K562 (cell line): ENCODE measurements around the gene KLF1. TPM values are rescaled to one million over a fixed set of nuclear protein-coding genes. Genes with fewer than 3 reads are reported as not detected.

Experiments used
- ATAC-seq: fragments of 200-7000 bp; cut with Tn5 transposase; 3 replicates; pipeline ENCODE4 v1.9.1; 2020; ENCODE audit warnings: moderate library complexity
- BruUV-seq: library from RNA; stranded (reverse); fragments of 400-500 nt; replicated peaks from 2 replicates; lab custom pipeline; 2021; lab: Mats Ljungman, UMichigan
- CTCF ChIA-PET: fragments of 300-600 bp; formaldehyde crosslinking; extraction: SDS; loops from one replicate; lab custom pipeline; 2021; ENCODE audit warnings: low intra/inter-chr PET ratio; lab: Yijun Ruan, JAX
- POLR2A ChIA-PET: fragments of 300-600, 350-650 bp; sonication (Branson Sonifier 250); formaldehyde crosslinking; extraction: SDS; loops from one replicate; lab custom pipeline; 2021; ENCODE audit warnings: antibody characterized with exemption, inconsistent platforms; lab: Yijun Ruan, JAX
- DNase-seq, 4 experiments: peaks; one replicate each; pipeline versions ENCODE4 v3.0.0 to v3.0.0-alpha.2; 2011 to 2018; ENCODE audit warnings: low spot score in 3 of 4, mixed read lengths in 3 of 4; ENCODE audit errors: extremely low read depth in 1 of 4
- FAIRE-seq: peaks from 2 replicates; lab custom pipeline; 2011; peaks lifted over from hg19 to GRCh38; lab: Jason Lieb, UNC
- H2AFZ ChIP-seq: 2 replicates; pipeline ENCODE4 v1.6.0; 2011; ENCODE audit warnings: low read depth, low read length, control low read depth, inconsistent platforms
- H3K27ac ChIP-seq: fragments of 200-600 bp; 3 replicates; pipeline ENCODE4 v1.8.0; 2011; ENCODE audit warnings: low read depth, mild to moderate bottlenecking, control low read depth, inconsistent platforms, low read length, moderate library complexity, mixed read lengths; ENCODE audit errors: extremely low read depth
- H3K27me3 ChIP-seq, 2 experiments: fragments of 300-600 bp in 1 of 2; 2 replicates in 1 of 2; 3 replicates in 1 of 2; pipeline versions ENCODE4 v1.6.0 to v1.8.0; 2011; ENCODE audit warnings: inconsistent platforms in 2 of 2, low read length in 2 of 2, mild to moderate bottlenecking in 1 of 2, mixed read lengths in 1 of 2, moderate library complexity in 1 of 2; ENCODE audit not compliant: control insufficient read depth in 2 of 2, insufficient read depth in 2 of 2
- H3K36me3 ChIP-seq: fragments of 300-600 bp; 3 replicates; pipeline ENCODE4 v1.8.0; 2011; ENCODE audit warnings: mild to moderate bottlenecking, low read length, inconsistent platforms; ENCODE audit not compliant: control insufficient read depth, insufficient read depth
- H3K4me1 ChIP-seq, 2 experiments: fragments of 200-600 bp in 1 of 2; replicated peaks in 1 of 2; 2 replicates in 1 of 2; 3 replicates in 1 of 2; pipeline versions ENCODE4 v1.5.1 to v1.8.0; 2011; ENCODE audit warnings: inconsistent platforms in 2 of 2, low read length in 2 of 2, mild to moderate bottlenecking in 1 of 2, mixed read lengths in 1 of 2, moderate library complexity in 1 of 2; ENCODE audit not compliant: control insufficient read depth in 2 of 2, insufficient read depth in 2 of 2
- H3K4me2 ChIP-seq: 2 replicates; pipeline ENCODE4 v1.6.1; 2011; ENCODE audit warnings: low read length, control low read depth, inconsistent platforms, mixed read lengths; ENCODE audit not compliant: insufficient read depth
- H3K4me3 ChIP-seq: fragments of 200-600 bp; sonication (generic), shearing (Covaris generic); 2 replicates; pipeline ENCODE4 v1.5.1; 2016; ENCODE audit warnings: control low read depth, inconsistent platforms
- H3K79me2 ChIP-seq: fragments of 200-600 bp; 3 replicates; pipeline ENCODE4 v1.8.0; 2011; ENCODE audit warnings: low read length, inconsistent platforms; ENCODE audit not compliant: control insufficient read depth, insufficient read depth
- H3K9ac ChIP-seq, 2 experiments: 2 replicates each; pipeline versions ENCODE4 v1.6.0 to v1.6.1; 2011; ENCODE audit warnings: low read depth in 2 of 2, low read length in 2 of 2, control low read depth in 1 of 2, inconsistent platforms in 1 of 2, mild to moderate bottlenecking in 1 of 2, mixed read lengths in 1 of 2; ENCODE audit not compliant: insufficient read depth in 1 of 2
- H3K9me1 ChIP-seq: one replicate; pipeline ENCODE4 v1.6.0; 2011; ENCODE audit warnings: inconsistent platforms, mild to moderate bottlenecking, low read length, moderate library complexity; ENCODE audit not compliant: control insufficient read depth, insufficient read depth
- H3K9me3 ChIP-seq: replicated peaks from 2 replicates; pipeline ENCODE4 v1.5.1; 2011; ENCODE audit warnings: low read depth, low read length, inconsistent platforms; ENCODE audit not compliant: control insufficient read depth, insufficient read depth
- H4K20me1 ChIP-seq: replicated peaks from 2 replicates; pipeline ENCODE4 v1.6.1; 2011; ENCODE audit warnings: low read length, inconsistent platforms, mixed read lengths; ENCODE audit not compliant: control insufficient read depth, insufficient read depth
- CHD4 ChIP-seq: fragments of 200-600 bp; sonication (generic); IDR thresholded peaks from 3 replicates; pipeline ENCODE4 v1.6.1; 2012; ENCODE audit warnings: low read depth, mild to moderate bottlenecking, mixed read lengths, low read length, inconsistent platforms; ENCODE audit not compliant: insufficient read depth, insufficient replicate concordance, poor library complexity, severe bottlenecking
- CXXC5 ChIP-seq: fragments of 250-450 bp; sonication (Bioruptor Pico); IDR thresholded peaks from 2 replicates; pipeline ENCODE4 v1.8.0; 2022; ENCODE audit warnings: inconsistent platforms, mild to moderate bottlenecking, moderate library complexity
- HNRNPL ChIP-seq: fragments of 200-400 bp; formaldehyde crosslinking; IDR thresholded peaks from 2 replicates; pipeline ENCODE4 v1.6.1; 2017; ENCODE audit warnings: low read depth, mild to moderate bottlenecking, low read length
- MED1 ChIP-seq: sonication (generic); formaldehyde crosslinking; IDR thresholded peaks from 2 replicates; pipeline ENCODE4 v1.8.1; 2023; ENCODE audit warnings: missing genetic modification reagents, borderline replicate concordance
- RBBP5 ChIP-seq: fragments of 200-600 bp; sonication (generic); IDR thresholded peaks from 2 replicates; pipeline ENCODE4 v1.6.1; 2012; ENCODE audit warnings: borderline replicate concordance, mild to moderate bottlenecking, low read length, control low read depth, inconsistent platforms; ENCODE audit not compliant: insufficient read depth, poor library complexity, severe bottlenecking
- RBM14 ChIP-seq: fragments of 200-400 bp; formaldehyde crosslinking; IDR thresholded peaks from 2 replicates; pipeline ENCODE4 v1.6.1; 2018; ENCODE audit warnings: low read depth, mild to moderate bottlenecking, low read length, moderate library complexity, borderline replicate concordance; ENCODE audit not compliant: insufficient read depth
- SIX5 ChIP-seq, 2 experiments: IDR thresholded peaks; 2 replicates each; pipeline ENCODE4 v1.6.1; 2011; ENCODE audit warnings: low read length in 2 of 2, borderline replicate concordance in 1 of 2, low read depth in 1 of 2, mild to moderate bottlenecking in 1 of 2, moderate library complexity in 1 of 2; ENCODE audit not compliant: insufficient read depth in 1 of 2
- THRAP3 ChIP-seq: fragments of 450-650 bp; IDR thresholded peaks from 2 replicates; pipeline ENCODE4 v1.6.1; 2016; ENCODE audit warnings: mild to moderate bottlenecking, inconsistent platforms, borderline replicate concordance
- ZBTB17 ChIP-seq: fragments of 450-650 bp; formaldehyde crosslinking; IDR thresholded peaks from 2 replicates; pipeline ENCODE4 v1.4.0; 2020; ENCODE audit warnings: mild to moderate bottlenecking
- ZBTB7A ChIP-seq: IDR thresholded peaks from 2 replicates; pipeline ENCODE4 v1.6.1; 2011; ENCODE audit warnings: low read depth, mild to moderate bottlenecking, low read length, moderate library complexity, borderline replicate concordance; ENCODE audit not compliant: control insufficient read depth
- ZNF24 ChIP-seq: fragments of 450-650 bp; IDR thresholded peaks from 2 replicates; pipeline ENCODE4 v1.6.1; 2016
- ZNF586 ChIP-seq: fragments of 450-650 bp; formaldehyde crosslinking; conservative IDR thresholded peaks from 2 replicates; pipeline ENCODE4 v1.4.0; 2020; ENCODE audit warnings: mild to moderate bottlenecking, moderate library complexity
- WGBS: fragments of 100-300 bp; shearing (Covaris generic); methylation state at CpG from one replicate; pipeline ENCODE4 v1.1.6; 2016; ENCODE audit warnings: low coverage, mixed read lengths; ENCODE audit not compliant: insufficient coverage; ENCODE audit errors: missing lambda C conversion rate; 5-methylcytosine and 5-hydroxymethylcytosine counted together
- in situ Hi-C: fragments of 300-500 bp; cut with MboI; formaldehyde crosslinking; loops from 4 replicates; pipeline ENCODE4 v1.15.0; 2018; ENCODE audit warnings: inconsistent platforms, mixed read lengths
- intact Hi-C: fragments of 100-400 bp; cut with micrococcal nuclease; formaldehyde crosslinking; loops from 2 replicates; pipeline ENCODE4 v1.14.2; 2022
- polyA plus RNA-seq, 8 experiments: library from polyadenylated mRNA; depleted of rRNA in 4 of 8; stranded (reverse) in 5 of 8; unstranded in 3 of 8; fragments of >200 nt; fragmentation: Nextera tagmentation in 2 of 8; fragmentation: Illumina TruSeq in 1 of 8; extraction: Ambion mirVana in 2 of 8; extraction: Trizol in 1 of 8; gene quantifications; 2 replicates each; pipeline versions ENCODE4 v1.2.1 to v1.2.3, GENCODE V29; 2011 to 2014; ENCODE audit warnings: inconsistent platforms in 1 of 8, missing spikeins in 1 of 8
- total RNA-seq, 7 experiments: library from RNA; depleted of rRNA in 6 of 7; stranded (reverse); fragments of >200 nt in 6 of 7; fragmentation: Illumina TruSeq in 2 of 7; extraction: Trizol in 2 of 7; gene quantifications; 2 replicates each; pipeline versions ENCODE4 v1.2.1 to v1.2.3, GENCODE V29; 2011 to 2021; ENCODE audit warnings: low replicate concordance in 1 of 7
- TF ChIP-seq, protein P1 (sequence below): sonication (generic); formaldehyde crosslinking; IDR thresholded peaks from 2 replicates; pipeline ENCODE4 v1.8.0; 2022; ENCODE audit warnings: mild to moderate bottlenecking, missing genetic modification reagents
- TF ChIP-seq, protein P2 (sequence below): sonication (generic); formaldehyde crosslinking; IDR thresholded peaks from 2 replicates; pipeline ENCODE4 v1.8.1; 2023; ENCODE audit warnings: mild to moderate bottlenecking, missing genetic modification reagents
- TF ChIP-seq, protein P3 (sequence below): sonication (generic); formaldehyde crosslinking; IDR thresholded peaks from 2 replicates; pipeline ENCODE4 v1.8.0; 2022; ENCODE audit warnings: missing genetic modification reagents, mild to moderate bottlenecking, borderline replicate concordance

KLF1 gene
- total and polyA plus RNA-seq, 9 of the 15 experiments (the other 6 are each of a cell fraction or from before 2014, with no cell fraction given) = 8.4 to 163 (median 47.3) TPM

DNA sequence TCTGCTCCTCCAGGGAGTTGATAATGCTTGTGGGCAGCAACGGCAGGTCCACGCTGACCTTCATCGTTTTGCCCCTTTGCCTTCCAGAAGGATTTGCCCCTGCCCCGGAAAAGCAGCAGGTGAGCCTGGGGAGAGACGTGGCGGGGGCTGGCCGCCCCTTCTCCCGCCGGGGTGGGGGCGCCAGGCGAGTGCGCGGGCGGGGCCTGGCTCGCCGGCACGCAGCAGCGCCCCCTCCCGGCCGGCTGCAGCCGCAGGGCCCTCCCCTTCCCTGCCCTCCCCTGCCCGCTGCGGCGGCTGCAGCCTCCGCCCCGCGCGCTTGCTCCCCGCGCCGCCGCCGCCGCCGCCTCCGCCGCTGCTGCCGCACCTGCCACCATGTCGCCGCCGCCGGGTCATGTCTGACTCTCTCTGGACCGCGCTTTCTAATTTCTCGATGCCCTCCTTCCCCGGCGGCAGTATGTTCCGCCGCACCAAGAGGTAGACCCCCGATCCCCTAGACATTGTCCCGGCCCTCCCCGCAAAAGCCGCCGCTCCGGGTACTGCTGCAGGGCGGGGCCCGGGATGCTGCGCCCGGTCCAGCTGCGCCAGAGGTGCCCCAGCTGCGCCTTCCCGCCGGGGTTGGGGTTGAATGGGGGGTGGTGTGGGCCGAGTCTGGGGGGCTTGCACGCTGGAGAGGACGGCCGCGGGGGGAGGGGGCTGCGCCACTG is 48.7 kb downstream of the KLF1 start, which contains the start of gene MAST1 (continued):
- TF ChIP-seq CXXC5 = peak; percentile 83
- TF ChIP-seq, all 486 proteins: peak for 42

DNA sequence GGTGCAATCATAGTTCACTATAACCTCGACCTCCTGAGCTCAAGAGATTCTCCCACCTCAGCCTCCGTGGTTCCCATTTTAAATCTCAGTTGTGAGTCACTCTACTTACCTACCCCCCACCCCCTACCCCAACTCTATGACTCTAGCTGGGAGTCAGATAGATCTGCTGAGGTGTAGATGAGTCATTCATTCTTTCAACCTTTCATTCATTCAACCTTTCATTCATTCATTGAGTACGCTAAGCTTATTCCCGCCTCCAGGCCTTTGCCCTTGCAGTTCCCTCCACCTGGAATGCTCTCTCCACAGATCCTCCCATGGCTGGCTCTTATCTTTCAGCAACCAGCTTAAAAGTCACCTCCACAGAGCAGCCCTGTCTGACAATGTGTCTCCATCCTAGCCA is 49.8 kb downstream of the KLF1 start:
- no peak overlapping the region for H3K4me3 ChIP-seq
- intact Hi-C loops (loop anchor here (5.0 kb wide), 1 partner anchor 50 kb away; the partner anchor contains the start of gene KLF1), in situ Hi-C loops (no loop called here)
- peaks cover 20% of the 10 kb centered on the region for H3K79me2 ChIP-seq
- H3K27me3 ChIP-seq = no peaks in the 10 kb centered on the region; a peak in 1 of 5 replicates
- DNase-seq (peak in 3 of 4 experiments; percentile 39 to 47 (median 44)), ATAC-seq (no peak), FAIRE-seq (peak; percentile 15)
- no peak overlapping the region for H3K9ac ChIP-seq
- H3K27ac ChIP-seq = no peak overlapping the region
- no TSS peak for BruUV-seq
- no peak overlapping the region for H2AFZ ChIP-seq
- peaks cover 2% of the 10 kb centered on the region; the same call in 1 of the 3 replicates for H3K36me3 ChIP-seq
- H3K9me3 ChIP-seq = no peaks in the 10 kb centered on the region
- ChIA-PET CTCF (no interaction called here), POLR2A (interaction anchor here (0.9 kb wide), 1 partner anchor 70 kb away, joined by 4 read pairs; no protein-coding TSS in a partner anchor)
- H3K4me2 ChIP-seq = no peak overlapping the region
- H3K9me1 ChIP-seq = no peaks in the 10 kb centered on the region
- H3K4me1 ChIP-seq = peaks cover 53 to 72% of the 10 kb centered on the region in 2 experiments
- H4K20me1 ChIP-seq = peaks cover 15% of the 10 kb centered on the region
- WGBS = 54% methylated on average over 4 of the region's 4 CpGs
- TF ChIP-seq RBBP5 (no peak), SIX5 (IDR thresholded peaks at IDR 0.05; ENCODE audit: borderline replicate concordance in 1 of 2, insufficient read depth in 1 of 2, low read depth in 1 of 2, low read length in 2 of 2) (no peak), ZBTB7A (no peak), ZNF24 (peak; percentile 94), THRAP3 (no peak), MED1 (CRISPR knock-in tag) (no peak), ZNF586 (CRISPR knock-in tag) (no peak), HNRNPL (no peak), CHD4 (no peak), RBM14 (no peak), ZBTB17 (CRISPR knock-in tag) (no peak)
- TF ChIP-seq, protein P1, sequence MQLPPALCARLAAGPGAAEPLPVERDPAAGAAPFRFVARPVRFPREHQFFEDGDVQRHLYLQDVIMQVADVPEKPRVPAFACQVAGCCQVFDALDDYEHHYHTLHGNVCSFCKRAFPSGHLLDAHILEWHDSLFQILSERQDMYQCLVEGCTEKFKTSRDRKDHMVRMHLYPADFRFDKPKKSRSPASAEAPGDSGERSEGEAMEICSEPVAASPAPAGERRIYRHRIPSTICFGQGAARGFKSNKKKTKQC (CRISPR knock-in tag) = no peak
- TF ChIP-seq, protein P2, sequence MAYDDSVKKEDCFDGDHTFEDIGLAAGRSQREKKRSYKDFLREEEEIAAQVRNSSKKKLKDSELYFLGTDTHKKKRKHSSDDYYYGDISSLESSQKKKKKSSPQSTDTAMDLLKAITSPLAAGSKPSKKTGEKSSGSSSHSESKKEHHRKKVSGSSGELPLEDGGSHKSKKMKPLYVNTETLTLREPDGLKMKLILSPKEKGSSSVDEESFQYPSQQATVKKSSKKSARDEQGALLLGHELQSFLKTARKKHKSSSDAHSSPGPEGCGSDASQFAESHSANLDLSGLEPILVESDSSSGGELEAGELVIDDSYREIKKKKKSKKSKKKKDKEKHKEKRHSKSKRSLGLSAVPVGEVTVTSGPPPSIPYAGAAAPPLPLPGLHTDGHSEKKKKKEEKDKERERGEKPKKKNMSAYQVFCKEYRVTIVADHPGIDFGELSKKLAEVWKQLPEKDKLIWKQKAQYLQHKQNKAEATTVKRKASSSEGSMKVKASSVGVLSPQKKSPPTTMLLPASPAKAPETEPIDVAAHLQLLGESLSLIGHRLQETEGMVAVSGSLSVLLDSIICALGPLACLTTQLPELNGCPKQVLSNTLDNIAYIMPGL = no peak
- TF ChIP-seq, protein P3, sequence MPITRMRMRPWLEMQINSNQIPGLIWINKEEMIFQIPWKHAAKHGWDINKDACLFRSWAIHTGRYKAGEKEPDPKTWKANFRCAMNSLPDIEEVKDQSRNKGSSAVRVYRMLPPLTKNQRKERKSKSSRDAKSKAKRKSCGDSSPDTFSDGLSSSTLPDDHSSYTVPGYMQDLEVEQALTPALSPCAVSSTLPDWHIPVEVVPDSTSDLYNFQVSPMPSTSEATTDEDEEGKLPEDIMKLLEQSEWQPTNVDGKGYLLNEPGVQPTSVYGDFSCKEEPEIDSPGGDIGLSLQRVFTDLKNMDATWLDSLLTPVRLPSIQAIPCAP = no peak
